GM19452 (cell line): Measurements from ENCODE around the gene DNMT1.

ENCODE experiments used
- ATAC-seq: cut with Tn5 transposase; IDR thresholded peaks from one replicate; pipeline ENCODE4 v1.9.1; 2021; ENCODE audit not compliant: unreplicated experiment

DNMT1 gene

DNA sequence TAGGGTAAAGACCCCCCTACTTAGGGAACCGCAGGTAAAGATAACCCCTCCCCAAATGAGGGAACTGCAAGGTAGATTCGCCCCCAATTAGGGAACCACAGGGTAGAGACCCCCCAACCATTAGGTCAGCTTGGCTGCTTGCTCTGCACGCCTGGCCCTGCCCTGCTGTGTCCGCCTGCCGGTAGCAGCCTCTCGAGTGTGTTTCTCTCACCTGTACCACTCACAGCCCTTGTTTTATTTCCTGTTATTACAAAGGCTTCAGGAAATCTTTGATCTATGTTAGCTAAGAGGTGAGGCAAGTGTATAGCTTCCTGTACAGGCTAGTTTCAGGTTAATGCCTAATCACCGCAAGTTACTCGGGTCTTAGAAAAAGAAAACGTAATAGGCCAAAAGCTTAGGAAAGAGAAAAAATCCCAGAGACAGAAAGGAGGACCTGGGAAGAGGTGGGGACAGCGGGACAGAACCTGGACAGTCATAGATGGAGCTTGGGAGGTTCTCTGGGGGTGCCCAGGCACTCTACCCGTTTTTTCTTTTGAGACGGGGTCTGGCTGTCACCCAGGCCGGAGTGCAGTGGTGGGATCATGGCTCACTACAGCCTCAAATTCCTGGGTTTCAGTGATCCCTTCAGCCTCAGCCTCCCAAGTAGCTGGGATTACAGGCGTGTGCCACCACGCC, 51.9 kb downstream of the DNMT1 start:
- ATAC-seq, result no peak

DNA sequence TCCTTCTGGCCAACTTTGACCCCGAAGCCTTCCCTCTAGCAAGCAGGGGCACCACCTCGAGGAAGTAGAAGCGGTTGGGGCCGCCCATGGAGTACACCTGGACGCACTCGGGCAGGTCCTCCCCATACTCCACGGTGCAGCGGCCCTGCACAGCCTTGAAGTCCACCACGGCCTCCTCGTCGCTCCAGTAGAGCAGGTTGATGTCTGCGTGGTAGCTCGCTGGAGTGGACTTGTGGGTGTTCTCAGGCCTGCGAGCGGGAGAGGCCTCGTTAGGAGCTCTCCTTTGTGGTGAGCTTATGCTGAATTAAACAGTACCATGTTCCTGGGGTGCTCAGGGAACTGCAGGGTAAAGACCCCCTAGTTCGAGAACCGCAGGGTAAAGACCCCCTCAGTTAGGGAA, 52.8 kb downstream of the DNMT1 start:
- ATAC-seq, result no peak

DNA sequence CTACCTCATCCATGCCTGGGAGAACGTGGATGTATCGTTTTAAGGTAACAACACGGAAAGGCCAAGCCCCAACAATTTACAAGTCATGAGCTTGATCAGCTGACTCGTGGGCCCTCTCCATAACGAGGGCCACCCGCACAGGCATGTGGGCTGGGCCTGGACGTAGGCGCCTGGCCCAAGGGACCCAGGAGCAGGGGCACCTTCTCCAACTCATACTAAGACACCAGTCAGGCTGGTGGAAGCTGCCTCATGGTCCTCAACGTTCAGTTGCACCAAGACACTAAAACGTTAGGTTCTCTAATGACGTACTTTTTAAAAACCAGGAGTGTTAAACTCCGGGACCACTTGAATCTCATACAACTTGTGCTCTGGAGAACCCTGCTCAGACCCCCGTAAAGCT, 53.3 kb downstream of the DNMT1 start:
- no peak for ATAC-seq

DNA sequence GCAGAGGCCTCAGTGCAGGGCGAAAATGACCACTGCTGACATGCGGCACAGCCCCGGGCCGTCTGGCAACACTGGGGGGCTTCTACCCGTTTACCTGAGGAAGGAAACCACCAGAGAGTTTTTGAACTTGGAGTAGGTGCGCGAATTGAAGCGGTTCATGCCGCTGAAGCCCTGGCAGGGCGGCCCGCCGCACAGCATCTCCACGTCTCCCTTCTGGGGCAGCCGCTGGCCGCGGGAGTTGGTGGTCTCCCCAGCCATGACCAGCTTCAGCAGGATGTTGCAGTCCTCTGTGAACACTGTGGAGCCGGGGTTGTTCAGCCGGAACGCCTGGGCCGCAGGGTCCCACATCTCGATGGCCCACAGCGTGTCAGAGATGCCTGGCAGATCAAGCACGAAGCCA, 54.8 kb downstream of the DNMT1 start:
- no peak for ATAC-seq

DNA sequence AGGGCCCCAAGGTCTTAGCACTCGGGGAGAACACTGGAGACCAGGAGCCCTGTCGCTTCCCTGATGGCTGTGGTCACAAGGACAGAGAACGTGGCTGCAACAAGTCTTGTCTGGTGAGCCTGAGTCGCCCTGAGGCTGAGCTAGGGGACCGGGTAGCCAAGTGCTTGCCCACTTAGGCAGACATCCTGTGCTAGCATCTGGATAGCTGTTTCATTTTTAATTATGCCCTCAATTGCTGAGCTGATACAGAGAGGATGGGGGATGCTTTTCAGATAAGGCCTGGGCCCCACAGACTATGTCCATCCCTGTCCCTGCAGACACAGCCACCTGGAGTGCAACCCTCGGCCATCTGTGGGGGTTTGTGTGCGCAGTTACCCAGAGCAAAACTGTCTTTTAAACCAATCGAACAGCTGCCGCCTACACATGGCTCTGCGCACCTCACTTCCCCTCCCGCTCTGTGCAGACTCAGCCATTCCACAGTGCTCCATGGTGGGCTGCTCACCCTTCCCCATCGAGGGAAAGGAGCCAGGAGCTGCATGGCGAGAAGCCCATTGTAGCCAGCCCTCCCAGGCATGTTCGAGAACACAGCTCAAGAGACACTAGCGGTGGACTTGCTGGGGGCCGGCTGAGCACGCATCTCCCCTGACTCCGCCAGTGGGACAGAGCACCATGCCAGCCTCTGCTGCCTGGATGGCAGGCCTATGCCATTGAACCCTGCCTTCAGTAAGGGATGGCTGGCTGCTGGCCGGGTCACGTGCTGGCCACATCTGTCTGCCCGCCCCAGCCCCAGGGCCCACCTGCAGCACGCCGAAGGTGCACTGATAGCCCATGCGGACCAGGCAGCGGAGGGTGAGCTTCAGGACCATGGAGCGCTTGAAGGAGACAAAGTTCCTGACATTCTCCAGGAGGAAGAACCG, 55.6 kb downstream of the DNMT1 start:
- ATAC-seq, result no peak

DNA sequence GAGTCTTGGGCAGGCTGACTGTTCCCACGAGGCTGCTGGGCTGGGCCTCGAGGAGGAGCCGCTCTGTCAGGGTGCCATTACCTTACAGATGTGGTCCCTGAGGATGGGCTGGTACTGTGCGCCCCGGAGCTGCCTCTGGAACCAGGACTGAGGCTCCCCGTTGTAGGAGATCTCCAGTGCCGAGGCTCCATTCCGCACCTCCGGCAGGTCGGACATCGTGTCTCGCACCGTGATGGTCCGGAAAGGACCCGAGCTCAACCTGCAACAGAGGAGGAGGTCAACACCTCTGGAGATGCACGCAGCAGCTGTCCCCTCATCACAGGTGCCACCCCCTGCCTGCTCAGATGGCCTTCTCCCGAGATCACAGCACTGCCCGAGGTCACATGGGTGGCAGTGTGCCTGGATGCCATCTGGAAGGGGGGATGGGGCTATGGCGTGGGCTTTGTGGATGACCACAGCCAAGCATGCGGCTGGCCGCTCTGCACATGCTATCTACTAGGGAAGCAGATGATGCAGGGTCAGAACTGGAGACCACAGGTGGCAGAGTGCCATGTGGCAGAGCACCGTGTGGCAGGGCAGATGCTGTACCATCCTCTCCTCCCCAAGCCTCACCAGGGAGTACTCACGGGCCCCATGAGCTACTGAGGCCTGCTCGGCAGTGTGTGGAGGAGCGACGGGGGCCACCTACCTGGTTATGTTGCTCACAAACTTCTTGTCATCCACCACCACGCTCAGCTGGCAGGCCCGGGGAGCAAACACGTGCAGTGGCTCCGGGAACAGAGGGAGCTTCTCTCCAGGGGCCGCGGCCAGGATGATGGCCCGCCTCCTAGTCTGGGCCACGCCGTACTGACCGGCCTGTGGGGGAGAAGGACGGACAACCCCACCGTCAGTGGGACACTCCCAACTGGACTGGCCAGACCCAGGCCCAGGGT, 56.7 kb downstream of the DNMT1 start:
- no peak for ATAC-seq

DNA sequence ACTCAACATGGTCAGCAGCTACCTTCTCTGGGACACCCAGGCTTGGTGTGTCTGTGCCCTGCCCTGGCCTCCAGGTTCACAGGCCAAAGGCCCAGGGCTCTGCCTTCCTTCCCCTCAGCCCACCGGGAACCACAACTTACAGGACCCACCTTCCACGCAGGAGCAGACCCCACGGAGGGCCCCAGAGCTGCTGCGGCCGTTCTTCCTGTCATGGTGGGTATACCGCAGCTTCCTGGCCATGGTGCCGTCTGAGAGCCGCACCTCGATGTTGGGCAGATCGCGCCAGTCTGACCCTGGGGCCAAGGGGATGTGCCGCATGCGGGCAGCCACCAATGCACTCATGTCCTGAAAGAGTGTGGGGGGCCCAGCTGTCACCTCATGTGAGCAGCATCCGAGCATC, 57.8 kb downstream of the DNMT1 start:
- ATAC-seq, result no peak

DNA sequence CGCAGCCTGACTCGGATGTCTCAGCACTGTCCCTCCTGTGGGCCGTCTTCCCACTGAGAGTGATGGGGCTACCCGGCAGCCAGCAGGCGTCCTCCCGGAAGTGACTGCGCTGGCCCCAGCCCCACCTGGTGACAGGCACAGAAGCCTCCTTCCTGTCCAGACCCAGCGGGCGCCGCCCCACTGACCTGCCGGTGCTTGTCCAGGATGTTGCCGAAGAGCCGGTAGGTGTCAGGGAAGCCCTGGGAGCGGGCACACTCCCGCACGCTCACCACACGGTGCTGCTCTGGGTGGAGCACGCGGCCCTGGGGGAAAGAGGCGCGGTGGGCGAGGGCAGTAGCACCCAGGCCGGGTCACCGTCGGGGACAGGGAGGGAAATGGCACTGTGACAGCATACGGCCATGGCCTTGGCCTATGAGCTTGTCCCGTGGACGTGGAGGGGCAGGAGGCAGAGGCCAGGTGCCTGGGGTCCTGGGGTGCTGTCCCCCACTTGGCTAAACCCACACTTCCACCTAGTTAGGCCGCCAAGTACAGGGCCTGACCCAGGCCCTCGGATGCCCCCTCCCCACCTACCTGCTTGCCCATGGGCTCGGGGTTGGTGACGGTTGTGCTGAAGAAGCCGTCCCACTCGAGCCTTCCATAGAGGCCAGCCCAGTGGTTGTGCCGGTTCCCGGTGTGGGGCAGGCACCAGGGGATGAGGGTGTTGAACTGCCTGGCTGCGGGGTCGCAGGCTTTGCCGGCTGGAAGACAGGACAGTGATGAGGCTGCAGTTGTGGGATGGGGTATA, 59.0 kb downstream of the DNMT1 start:
- no peak for ATAC-seq

DNA sequence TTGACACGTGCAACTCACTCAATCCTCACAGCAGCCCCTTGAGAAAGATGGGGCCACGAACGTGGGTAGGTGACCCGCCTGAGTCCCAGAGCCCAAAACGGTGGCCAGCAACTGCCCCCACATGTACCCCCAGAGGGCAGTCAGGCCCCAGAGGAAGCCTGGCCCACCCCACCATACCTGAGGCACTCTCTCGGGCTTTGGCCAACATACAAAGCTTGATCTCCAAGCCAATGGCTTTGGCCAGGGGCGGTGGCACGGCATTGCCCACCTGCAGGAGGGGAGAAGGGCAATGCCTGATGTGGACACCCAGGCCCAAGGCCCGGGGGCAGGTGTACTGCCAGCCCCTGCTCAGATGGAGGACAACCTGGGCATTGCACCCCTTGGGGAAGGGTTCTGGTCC, 60.7 kb downstream of the DNMT1 start:
- ATAC-seq, result no peak

DNA sequence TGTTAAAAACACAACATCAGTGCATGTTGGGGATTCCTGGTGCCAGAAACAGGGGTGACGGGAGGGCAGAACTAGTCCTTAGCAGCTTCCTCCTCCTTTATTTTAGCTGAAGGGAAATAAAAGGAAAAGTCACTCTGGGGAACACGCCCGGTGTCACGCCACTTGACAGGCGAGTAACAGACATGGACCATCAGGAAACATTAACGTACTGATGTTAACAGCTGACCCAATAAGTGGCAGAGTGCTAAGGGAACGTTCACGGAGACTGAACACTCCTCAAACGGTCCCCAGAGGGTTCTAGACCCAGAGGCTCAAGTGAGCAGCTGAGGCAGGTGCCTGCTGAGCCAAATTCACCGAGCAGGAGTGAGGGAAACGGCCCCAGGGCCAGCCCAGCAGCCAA, 61.2 kb downstream of the DNMT1 start:
- ATAC-seq, result no peak

DNA sequence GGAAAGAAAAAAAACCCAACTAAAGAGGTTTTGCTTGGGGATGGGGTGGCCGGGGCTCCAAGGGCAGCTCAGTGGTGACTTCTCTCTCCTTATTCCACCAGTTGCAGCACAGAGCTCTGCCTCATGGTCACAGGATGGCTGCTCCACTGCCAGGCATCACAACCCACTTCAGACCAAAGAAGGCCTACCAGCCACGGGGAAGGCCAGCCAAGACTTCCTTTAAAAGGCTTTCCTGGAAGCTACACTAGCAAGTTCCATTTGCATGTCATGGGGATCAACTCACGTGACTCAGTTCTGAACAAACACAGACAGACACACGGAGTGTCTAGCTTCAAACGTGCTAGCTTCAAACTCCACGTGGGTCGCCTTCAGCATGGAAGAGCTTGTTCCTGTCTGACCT, 61.8 kb downstream of the DNMT1 start:
- ATAC-seq, result no peak

DNA sequence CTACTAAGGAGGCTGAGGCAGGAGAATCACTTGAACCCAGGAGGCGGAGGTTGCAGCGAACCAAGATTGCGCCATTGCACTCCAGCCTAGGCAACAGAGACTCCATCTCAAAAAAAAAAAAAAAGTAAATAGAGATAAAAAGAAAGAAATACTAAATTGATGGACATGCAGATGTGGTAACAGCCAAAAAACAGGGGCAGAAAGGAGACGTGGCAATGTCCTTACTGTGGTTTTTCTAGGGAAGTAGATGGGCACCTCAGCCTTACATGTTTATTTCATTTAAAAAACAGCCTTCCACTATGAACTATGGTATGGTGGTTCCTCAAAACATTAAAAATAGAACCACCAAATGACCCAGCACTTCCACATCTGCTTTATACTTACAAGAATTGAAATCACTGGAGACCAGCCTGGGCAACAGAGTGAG, 68.5 kb downstream of the DNMT1 start:
- ATAC-seq, result no peak

DNA sequence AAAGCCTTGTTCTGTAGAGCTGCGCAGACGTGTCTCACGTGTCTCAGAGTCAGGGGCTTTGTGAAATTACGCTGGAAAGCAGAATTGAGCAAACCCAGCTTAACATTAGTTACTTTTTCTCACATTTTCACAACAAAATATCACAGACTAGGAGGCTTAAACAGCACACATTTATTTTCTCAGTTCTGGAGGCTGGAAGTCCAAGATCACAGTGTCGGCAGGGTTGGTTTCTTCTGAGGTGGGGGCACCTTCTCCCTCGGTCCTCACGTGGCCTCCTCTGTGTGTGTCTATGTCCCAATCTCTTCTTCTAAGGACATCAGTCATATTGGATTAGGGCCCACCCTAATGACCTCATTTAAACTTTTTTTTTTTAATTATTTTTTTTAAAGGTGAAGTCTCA, 70.3 kb downstream of the DNMT1 start:
- ATAC-seq, result no peak

DNA sequence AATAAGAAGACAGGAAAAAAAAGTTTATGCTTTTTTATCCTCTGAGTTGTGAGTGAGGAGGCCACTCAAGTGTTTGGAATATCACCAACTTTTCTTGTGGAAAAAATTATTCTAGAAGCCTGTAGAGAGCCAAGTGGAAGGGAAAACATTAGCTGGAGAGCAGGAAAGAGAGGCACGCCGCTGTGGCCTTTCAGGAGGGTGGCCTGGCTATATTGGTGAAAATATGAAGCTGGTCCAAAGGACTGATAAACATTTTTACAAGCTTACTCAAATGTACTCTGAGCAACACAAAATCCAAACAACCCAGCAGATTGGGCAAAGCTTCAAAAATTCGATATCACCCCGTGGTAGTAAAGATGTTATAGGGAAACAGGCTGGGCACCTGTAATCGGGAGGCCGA, 72.7 kb downstream of the DNMT1 start:
- ATAC-seq, result no peak

DNA sequence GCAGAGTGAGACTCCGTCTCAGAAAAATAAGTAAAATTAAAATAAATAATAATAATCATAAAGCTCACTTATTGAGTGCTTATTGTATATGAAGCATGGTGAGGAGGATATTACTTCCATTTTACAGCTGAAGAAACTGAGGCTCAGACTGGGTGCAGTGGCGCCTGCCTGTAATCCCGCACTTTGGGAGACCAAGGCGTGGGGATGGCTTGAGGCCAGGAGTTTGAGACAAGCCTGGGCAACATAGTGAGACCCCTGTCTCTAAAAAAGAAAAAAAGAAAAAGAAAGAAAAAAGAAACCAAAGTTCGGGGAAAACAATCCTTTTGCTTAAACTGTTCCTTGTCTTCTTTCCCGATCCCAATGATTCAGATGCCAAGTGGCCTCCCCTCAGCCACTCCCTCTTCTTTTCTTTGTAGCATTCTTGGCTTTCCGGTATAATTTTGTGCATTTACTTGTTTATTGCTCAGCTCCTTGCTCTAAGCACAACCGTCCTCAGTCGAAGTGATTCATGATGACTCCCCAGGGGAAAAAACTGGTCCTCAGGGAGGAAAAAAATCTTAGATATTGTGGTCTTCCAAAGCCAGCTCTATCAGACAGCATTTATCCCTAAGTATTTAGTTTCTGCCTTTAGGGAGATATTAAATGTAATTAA, 74.1 kb downstream of the DNMT1 start:
- no peak for ATAC-seq

DNA sequence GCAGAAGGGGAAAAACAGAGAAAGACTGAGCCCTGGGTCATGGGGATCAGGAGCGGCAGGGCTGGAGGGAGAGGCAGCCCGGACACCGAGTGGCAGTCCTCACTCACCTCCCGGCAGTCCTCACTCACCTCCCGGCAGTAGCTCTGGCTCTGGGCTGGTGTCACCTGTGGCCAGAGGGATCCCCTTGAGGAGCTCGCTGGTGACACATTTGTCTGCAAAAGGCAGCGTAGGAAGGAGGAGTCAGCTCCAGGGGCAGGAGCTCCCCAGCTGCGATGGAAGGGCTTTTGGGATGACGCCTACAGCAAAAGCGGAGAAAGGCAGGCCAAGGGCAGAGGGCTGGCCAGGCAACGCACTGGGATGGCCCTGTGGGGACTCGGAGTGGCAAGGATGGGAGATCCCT, 75.8 kb downstream of the DNMT1 start:
- ATAC-seq, result no peak

DNA sequence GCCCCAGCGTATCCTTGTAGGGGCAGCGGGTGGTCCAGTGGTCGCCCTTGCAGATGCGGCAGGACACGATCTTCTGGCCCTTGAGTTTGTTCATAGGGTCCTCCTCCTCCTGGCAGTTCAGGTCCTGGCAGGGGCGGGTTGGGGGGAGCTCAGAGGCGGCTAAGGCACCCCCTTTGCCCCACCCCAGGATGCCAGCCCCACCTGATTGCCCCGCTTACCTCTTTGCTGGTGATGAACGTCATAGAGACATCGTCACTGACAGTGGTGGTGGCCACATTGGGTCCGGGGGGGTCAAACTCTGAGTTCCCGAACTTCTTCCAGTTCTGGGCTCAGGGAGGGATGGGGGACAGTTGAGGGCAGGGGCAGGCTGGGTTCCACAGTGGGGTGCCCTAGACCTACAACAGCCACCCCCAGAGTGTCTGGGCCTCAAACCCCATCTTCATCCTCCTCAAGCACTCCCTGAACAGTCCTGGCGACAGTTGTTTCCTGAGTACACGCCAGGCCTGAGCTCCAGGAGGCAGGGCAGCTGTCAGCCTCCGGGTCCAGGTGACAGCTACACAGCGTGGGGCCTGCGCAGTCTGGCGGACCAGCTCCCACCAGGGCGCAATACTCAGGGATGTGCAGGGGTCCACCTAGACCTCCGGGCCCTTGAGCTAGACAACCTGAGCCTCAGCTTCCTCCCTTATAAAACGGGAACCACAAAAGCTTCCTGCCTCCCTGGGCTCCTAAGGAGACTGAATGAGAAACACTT, 77.7 kb downstream of the DNMT1 start:
- no peak for ATAC-seq

DNA sequence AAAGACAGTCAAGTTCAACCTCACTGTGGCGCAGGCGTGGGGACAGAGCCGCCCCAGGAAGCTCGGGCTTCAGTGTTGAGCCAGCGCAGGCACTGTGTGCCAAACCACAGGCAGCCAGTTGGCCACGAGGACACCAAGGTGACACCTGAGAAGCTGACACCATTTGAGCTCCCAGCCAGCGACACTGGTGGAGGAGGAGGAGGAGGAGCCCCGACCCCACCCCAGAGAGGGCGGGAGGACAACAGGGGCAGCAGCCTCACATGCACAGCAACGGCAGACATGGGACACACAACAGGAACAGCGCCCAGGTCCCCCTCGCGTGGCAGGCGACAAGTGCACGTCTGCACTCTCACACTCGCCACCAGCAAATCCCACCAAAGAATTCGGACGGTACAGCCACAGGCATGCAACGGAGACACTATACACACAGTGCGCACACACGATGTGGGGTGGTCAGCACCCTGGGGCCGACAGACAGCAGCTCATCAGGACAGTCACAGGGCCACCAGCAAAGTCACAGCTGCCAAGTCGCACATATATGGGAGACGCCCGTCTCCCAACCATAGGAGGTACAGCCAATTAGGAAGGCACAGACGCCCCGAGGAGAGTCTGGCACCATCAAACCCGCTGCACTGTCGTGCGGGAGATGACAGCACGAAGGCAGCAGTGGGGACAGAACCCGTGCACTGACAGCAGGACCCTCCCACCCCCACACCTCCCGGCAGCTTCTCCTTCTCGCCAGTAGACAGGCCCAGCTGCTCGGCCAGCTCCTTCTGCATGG, 78.5 kb downstream of the DNMT1 start:
- no peak for ATAC-seq
